ENCODE data around the gene PERM1.

- TF ChIP-seq, protein P1, sequence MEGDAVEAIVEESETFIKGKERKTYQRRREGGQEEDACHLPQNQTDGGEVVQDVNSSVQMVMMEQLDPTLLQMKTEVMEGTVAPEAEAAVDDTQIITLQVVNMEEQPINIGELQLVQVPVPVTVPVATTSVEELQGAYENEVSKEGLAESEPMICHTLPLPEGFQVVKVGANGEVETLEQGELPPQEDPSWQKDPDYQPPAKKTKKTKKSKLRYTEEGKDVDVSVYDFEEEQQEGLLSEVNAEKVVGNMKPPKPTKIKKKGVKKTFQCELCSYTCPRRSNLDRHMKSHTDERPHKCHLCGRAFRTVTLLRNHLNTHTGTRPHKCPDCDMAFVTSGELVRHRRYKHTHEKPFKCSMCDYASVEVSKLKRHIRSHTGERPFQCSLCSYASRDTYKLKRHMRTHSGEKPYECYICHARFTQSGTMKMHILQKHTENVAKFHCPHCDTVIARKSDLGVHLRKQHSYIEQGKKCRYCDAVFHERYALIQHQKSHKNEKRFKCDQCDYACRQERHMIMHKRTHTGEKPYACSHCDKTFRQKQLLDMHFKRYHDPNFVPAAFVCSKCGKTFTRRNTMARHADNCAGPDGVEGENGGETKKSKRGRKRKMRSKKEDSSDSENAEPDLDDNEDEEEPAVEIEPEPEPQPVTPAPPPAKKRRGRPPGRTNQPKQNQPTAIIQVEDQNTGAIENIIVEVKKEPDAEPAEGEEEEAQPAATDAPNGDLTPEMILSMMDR (conservative IDR thresholded peaks at IDR 0.05; ENCODE audit: low read length), result no peak
- no peak for TF ChIP-seq EZH2phosphoT487 (IDR thresholded peaks at IDR 0.05; ENCODE audit: borderline replicate concordance, low read depth, low read length)
These were observed 28.2 kb downstream of the PERM1 start for GRCh38 chr1:953524-954320.
